PC-9 (cell line): Measurements from ENCODE around the gene AFF4. TPM values are rescaled to one million over a fixed set of nuclear protein-coding genes. Genes with fewer than 3 reads are reported as not detected.

Source experiments
- BruUV-seq: library from RNA; stranded (reverse); fragments of 400-500 nt; replicated peaks from 2 replicates; lab custom pipeline; 2021; lab: Mats Ljungman, UMichigan
- CTCF ChIA-PET: fragments of 300-600 bp; sonication (Branson Sonifier 250); formaldehyde crosslinking; loops from one replicate; lab custom pipeline; 2022; ENCODE audit warnings: antibody characterized with exemption; lab: Charles Lee
- POLR2A ChIA-PET: fragments of 300-600 bp; sonication (Branson Sonifier 250); formaldehyde crosslinking; loops from one replicate; lab custom pipeline; 2022; ENCODE audit warnings: antibody characterized with exemption; ENCODE audit not compliant: unreplicated experiment; lab: Charles Lee
- DNase-seq, 2 experiments: peaks; one replicate each; pipeline versions ENCODE4 v3.0.0 to v3.0.0-alpha.2; 2015 to 2022; ENCODE audit warnings: mixed read lengths in 1 of 2
- H2AFZ ChIP-seq: fragments of 200-600 bp; sonication (generic); 2 replicates; pipeline ENCODE4 v1.8.1; 2017; ENCODE audit warnings: antibody characterized with exemption
- H3F3A ChIP-seq: fragments of 200-600 bp; sonication (generic); 2 replicates; pipeline ENCODE4 v1.8.1; 2017; ENCODE audit warnings: antibody characterized with exemption, mild to moderate bottlenecking, low read depth; ENCODE audit not compliant: insufficient read depth
- H3K27ac ChIP-seq: fragments of 200-600 bp; sonication (generic); 2 replicates; pipeline ENCODE4 v1.6.1; 2016; ENCODE audit warnings: mixed run types
- H3K27me3 ChIP-seq: fragments of 200-600 bp; sonication (generic); 2 replicates; pipeline ENCODE4 v1.6.1; 2016; ENCODE audit warnings: low read depth, mixed run types; ENCODE audit not compliant: insufficient read depth
- H3K36me3 ChIP-seq: fragments of 200-600 bp; sonication (generic); 2 replicates; pipeline ENCODE4 v1.6.1; 2016; ENCODE audit warnings: low read depth, mixed run types
- H3K4me1 ChIP-seq: fragments of 200-600 bp; sonication (generic); replicated peaks from 2 replicates; pipeline ENCODE4 v1.6.1; 2016; ENCODE audit warnings: mixed run types; ENCODE audit not compliant: insufficient read depth
- H3K4me2 ChIP-seq: fragments of 200-600 bp; sonication (generic); 2 replicates; pipeline ENCODE4 v1.6.1; 2017; ENCODE audit warnings: mixed run types
- H3K4me3 ChIP-seq: fragments of 200-600 bp; sonication (generic); 2 replicates; pipeline ENCODE4 v1.6.1; 2016; ENCODE audit warnings: mixed run types
- H3K79me2 ChIP-seq: fragments of 200-600 bp; sonication (generic); 2 replicates; pipeline ENCODE4 v1.6.1; 2017; ENCODE audit warnings: low read depth, mixed run types
- H3K9me2 ChIP-seq: fragments of 200-600 bp; sonication (generic); 2 replicates; pipeline ENCODE4 v1.8.1; 2017; ENCODE audit warnings: mild to moderate bottlenecking; ENCODE audit not compliant: insufficient read depth
- H3K9me3 ChIP-seq: fragments of 200-600 bp; sonication (generic); 2 replicates; pipeline ENCODE4 v1.8.1; 2016; ENCODE audit warnings: low read depth; ENCODE audit not compliant: insufficient read depth
- H4K20me1 ChIP-seq: fragments of 200-600 bp; sonication (generic); 2 replicates; pipeline ENCODE4 v1.8.1; 2017; ENCODE audit not compliant: insufficient read depth
- CTCF ChIP-seq: fragments of 200-600 bp; sonication (generic); conservative IDR thresholded peaks from 2 replicates; pipeline ENCODE4 v1.6.1; 2017; ENCODE audit warnings: mixed run types, antibody characterized with exemption, mild to moderate bottlenecking, moderate library complexity
- EZH2 ChIP-seq: fragments of 200-600 bp; sonication (generic); IDR thresholded peaks from 2 replicates; pipeline ENCODE4 v1.8.0; 2017; ENCODE audit warnings: antibody characterized with exemption, low read depth
- intact Hi-C: fragments of 100-400 bp; cut with micrococcal nuclease; formaldehyde crosslinking; loops from one replicate; pipeline ENCODE4 v1.10.0; 2022; ENCODE audit not compliant: unreplicated experiment
- total RNA-seq: library from RNA; stranded (reverse); gene quantifications from 2 replicates; pipeline ENCODE4 v1.2.3, GENCODE V29; 2021

The AFF4 gene
- total RNA-seq, 1 experiment from 2014 or later = 59.5 TPM

GRCh38 chr5:132840313-132840712 is 123.1 kb downstream of the AFF4 start:
- Histone ChIP-seq H3F3A (peaks cover 53% of the 10 kb centered on the region), H3K27ac (peak overlapping the region; percentile 90), H3K4me1 (peaks cover 59% of the 10 kb centered on the region), H3K4me2 (peak overlapping the region; percentile 54), H2AFZ (no peak overlapping the region), H3K9me3 (no peaks in the 10 kb centered on the region), H3K36me3 (no peaks in the 10 kb centered on the region), H3K27me3 (no peaks in the 10 kb centered on the region), H3K79me2 (no peaks in the 10 kb centered on the region), H3K4me3 (no peak overlapping the region), H4K20me1 (no peaks in the 10 kb centered on the region), H3K9me2 (no peaks in the 10 kb centered on the region)
- TF ChIP-seq CTCF (no peak), EZH2 (no peak)
- ChIA-PET CTCF (no interaction called here), POLR2A (interaction anchor here (0.8 kb wide), 1 partner anchor 24 kb away, joined by 4 read pairs; no protein-coding TSS in a partner anchor)
- BruUV-seq = no TSS peak
- intact Hi-C loops = no loop called here
- no peak for DNase-seq

- H3K9me3 ChIP-seq = no peaks in the 10 kb centered on the region
- H3K4me3 ChIP-seq = no peak overlapping the region; the same call in 1 of the 2 replicates
- CTCF ChIA-PET = no interaction called here
- peak overlapping the region; percentile 54 for H3K4me2 ChIP-seq
- DNase-seq = peak; percentile 32 to 91
- intact Hi-C loops = no loop called here
- no peaks in the 10 kb centered on the region for H3K27me3 ChIP-seq
- POLR2A ChIA-PET = interaction anchor here (0.5 to 0.8 kb wide), 3 partner anchors 25 to 44 kb away, joined by 3 to 4 read pairs (median 4); partner anchors contain the start of genes GDF9 and UQCRQ
- H3K9me2 ChIP-seq = no peaks in the 10 kb centered on the region
- peaks cover 53% of the 10 kb centered on the region for H3F3A ChIP-seq
- peak overlapping the region; percentile 90 for H3K27ac ChIP-seq
- H2AFZ ChIP-seq = peak overlapping the region; percentile 36; the same call in 1 of the 2 replicates
- TF ChIP-seq CTCF = no peak
- no peak for TF ChIP-seq EZH2
- H3K36me3 ChIP-seq = no peaks in the 10 kb centered on the region
- H3K4me1 ChIP-seq = peaks cover 59% of the 10 kb centered on the region
- no peaks in the 10 kb centered on the region for H3K79me2 ChIP-seq
- no TSS peak for BruUV-seq
- no peaks in the 10 kb centered on the region for H4K20me1 ChIP-seq
These were observed 123.8 kb downstream of the AFF4 start for GRCh38 chr5:132839426-132840301.

GRCh38 chr5:132838516-132839282 is 124.7 kb downstream of the AFF4 start:
- TSS peak; percentile 77 for BruUV-seq
- Histone ChIP-seq H3K4me2 (peak overlapping the region; percentile 54), H2AFZ (no peak overlapping the region)

More at GRCh38 chr5:132838516-132839282, 124.7 kb downstream of the AFF4 start:
- H3K36me3 ChIP-seq = no peaks in the 10 kb centered on the region
- peaks cover 53% of the 10 kb centered on the region for H3F3A ChIP-seq
- H3K27me3 ChIP-seq = no peaks in the 10 kb centered on the region
- peaks cover 59% of the 10 kb centered on the region for H3K4me1 ChIP-seq
- H4K20me1 ChIP-seq = no peaks in the 10 kb centered on the region
- no peaks in the 10 kb centered on the region for H3K79me2 ChIP-seq
- no peak for TF ChIP-seq CTCF
- no peaks in the 10 kb centered on the region for H3K9me2 ChIP-seq
- H3K27ac ChIP-seq = peak overlapping the region; percentile 90
- intact Hi-C loops = no loop called here
- H3K9me3 ChIP-seq = no peaks in the 10 kb centered on the region
- ChIA-PET POLR2A (interaction anchor here (0.7 kb wide), 1 partner anchor 125 kb away, joined by 3 read pairs; the partner anchor contains the start of gene AFF4), CTCF (no interaction called here)
- no peak overlapping the region for H3K4me3 ChIP-seq
- no peak for DNase-seq
